ENCODE measurements around the gene PDLIM1. TPM values are rescaled to one million over a fixed set of nuclear protein-coding genes. Genes with fewer than 3 reads are reported as not detected.

Gene PDLIM1
- total and polyA plus RNA-seq, 2 of the 13 experiments (the other 11 are each of a cell fraction or from before 2014, with no cell fraction given), result 119 to 123 TPM

DNA sequence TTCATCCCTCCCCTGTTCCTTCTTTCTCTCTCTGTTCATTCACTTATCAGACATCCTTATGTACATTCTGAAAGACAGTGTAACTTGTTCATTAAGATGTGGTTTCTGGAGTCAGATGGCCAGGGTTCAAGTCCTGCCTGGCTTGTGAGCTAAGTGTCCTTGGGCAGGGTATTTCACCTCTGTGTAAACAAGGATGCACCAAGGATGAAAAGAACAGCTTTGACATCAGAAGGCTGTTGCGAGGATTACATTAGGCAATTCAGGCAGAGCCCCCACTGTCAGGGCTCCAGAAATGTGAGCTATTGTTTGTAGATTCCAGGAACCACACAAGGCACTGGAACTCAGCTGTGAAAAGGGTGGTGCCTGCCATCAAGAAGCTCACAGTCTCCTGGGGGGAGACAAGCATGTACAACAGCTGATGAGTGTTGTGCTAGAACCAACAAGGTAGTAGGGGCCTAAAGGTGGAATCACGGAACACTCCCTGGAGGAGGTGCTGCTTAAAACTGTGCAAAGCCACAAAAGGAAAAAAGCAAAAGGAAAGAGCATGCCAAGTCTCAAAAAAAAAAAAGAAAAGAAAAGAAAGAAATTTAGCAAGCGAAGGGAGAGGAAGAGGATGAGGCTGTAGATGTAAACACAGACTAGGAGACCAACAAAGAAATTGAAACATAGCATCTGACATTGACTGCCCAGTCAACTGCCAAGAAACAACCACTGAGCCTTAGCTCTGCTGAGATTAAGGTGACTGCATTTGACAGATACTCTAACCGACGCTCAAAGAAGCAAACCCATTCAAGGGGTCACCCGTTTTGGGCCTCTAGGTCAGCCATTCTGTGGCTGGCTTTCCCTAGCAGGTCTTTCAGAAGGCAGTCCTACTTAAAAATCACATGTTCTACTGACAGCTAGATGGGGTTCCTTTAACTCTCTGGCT lies 12.5 kb downstream of the PDLIM1 start (continued):
- TF ChIP-seq, protein P1, sequence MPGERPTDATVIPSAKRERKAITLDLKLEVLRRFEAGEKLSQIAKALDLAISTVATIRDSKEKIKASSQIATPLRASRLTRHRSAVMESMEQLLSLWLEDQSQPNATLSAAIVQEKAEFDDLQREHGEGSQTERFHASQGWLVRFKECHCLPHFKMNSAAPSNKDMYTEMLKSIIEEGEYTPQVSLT (CRISPR knock-in tag; IDR thresholded peaks at IDR 0.05; ENCODE audit: borderline replicate concordance, low read depth), result no peak
- peak; percentile 91 for TF ChIP-seq TBX2 (CRISPR knock-in tag; IDR thresholded peaks at IDR 0.05; ENCODE audit: borderline replicate concordance)
- no peak for TF ChIP-seq RAD51 (IDR thresholded peaks at IDR 0.05; ENCODE audit: borderline replicate concordance)
- TF ChIP-seq ZNF629 (CRISPR knock-in tag; conservative IDR thresholded peaks at IDR 0.05), result peak; percentile 32; the same call in 1 of the 2 replicates
- 0 out of 2 replicates have a peak, but pooled peaks have one; percentile 41 for TF ChIP-seq ZNF547 (CRISPR knock-in tag; IDR thresholded peaks at IDR 0.05)
- TF ChIP-seq, protein P2, sequence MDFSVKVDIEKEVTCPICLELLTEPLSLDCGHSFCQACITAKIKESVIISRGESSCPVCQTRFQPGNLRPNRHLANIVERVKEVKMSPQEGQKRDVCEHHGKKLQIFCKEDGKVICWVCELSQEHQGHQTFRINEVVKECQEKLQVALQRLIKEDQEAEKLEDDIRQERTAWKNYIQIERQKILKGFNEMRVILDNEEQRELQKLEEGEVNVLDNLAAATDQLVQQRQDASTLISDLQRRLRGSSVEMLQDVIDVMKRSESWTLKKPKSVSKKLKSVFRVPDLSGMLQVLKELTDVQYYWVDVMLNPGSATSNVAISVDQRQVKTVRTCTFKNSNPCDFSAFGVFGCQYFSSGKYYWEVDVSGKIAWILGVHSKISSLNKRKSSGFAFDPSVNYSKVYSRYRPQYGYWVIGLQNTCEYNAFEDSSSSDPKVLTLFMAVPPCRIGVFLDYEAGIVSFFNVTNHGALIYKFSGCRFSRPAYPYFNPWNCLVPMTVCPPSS (IDR thresholded peaks at IDR 0.05), result no peak
- no peak for TF ChIP-seq ZNF484 (CRISPR knock-in tag; IDR thresholded peaks at IDR 0.05; ENCODE audit: borderline replicate concordance, low read depth)
- TF ChIP-seq NBN (conservative IDR thresholded peaks at IDR 0.05), result no peak
- TF ChIP-seq ZNF747 (CRISPR knock-in tag; IDR thresholded peaks at IDR 0.05; ENCODE audit: borderline replicate concordance), result peak; percentile 69; the same call in 1 of the 2 replicates
- TF ChIP-seq ZSCAN29 (CRISPR knock-in tag; conservative IDR thresholded peaks at IDR 0.05), result 0 out of 2 replicates have a peak, but pooled peaks have one; percentile 39
- TF ChIP-seq GATAD1 (CRISPR knock-in tag; IDR thresholded peaks at IDR 0.05), result peak; percentile 62
- TF ChIP-seq HOXA7 (CRISPR knock-in tag; IDR thresholded peaks at IDR 0.05), result no peak
- TF ChIP-seq CREM (IDR thresholded peaks at IDR 0.05), result peak; percentile 93
- no peak for TF ChIP-seq CREM (CRISPR knock-in tag; IDR thresholded peaks at IDR 0.05)
- no peak for TF ChIP-seq GABPA (IDR thresholded peaks at IDR 0.05; ENCODE audit: low read depth, low read length)
- no peak for TF ChIP-seq GABPA (CRISPR knock-in tag; IDR thresholded peaks at IDR 0.05; ENCODE audit: low read depth)
- peak; percentile 83 for TF ChIP-seq SP5 (CRISPR knock-in tag; IDR thresholded peaks at IDR 0.05; ENCODE audit: borderline replicate concordance, low read depth)
- TF ChIP-seq, protein P3, sequence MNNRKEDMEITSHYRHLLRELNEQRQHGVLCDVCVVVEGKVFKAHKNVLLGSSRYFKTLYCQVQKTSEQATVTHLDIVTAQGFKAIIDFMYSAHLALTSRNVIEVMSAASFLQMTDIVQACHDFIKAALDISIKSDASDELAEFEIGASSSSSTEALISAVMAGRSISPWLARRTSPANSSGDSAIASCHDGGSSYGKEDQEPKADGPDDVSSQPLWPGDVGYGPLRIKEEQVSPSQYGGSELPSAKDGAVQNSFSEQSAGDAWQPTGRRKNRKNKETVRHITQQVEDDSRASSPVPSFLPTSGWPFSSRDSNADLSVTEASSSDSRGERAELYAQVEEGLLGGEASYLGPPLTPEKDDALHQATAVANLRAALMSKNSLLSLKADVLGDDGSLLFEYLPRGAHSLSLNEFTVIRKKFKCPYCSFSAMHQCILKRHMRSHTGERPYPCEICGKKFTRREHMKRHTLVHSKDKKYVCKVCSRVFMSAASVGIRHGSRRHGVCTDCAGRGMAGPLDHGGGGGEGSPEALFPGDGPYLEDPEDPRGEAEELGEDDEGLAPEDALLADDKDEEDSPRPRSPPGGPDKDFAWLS (CRISPR knock-in tag; IDR thresholded peaks at IDR 0.05; ENCODE audit: borderline replicate concordance), result no peak
- TF ChIP-seq, protein P4, sequence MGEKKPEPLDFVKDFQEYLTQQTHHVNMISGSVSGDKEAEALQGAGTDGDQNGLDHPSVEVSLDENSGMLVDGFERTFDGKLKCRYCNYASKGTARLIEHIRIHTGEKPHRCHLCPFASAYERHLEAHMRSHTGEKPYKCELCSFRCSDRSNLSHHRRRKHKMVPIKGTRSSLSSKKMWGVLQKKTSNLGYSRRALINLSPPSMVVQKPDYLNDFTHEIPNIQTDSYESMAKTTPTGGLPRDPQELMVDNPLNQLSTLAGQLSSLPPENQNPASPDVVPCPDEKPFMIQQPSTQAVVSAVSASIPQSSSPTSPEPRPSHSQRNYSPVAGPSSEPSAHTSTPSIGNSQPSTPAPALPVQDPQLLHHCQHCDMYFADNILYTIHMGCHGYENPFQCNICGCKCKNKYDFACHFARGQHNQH (CRISPR knock-in tag; IDR thresholded peaks at IDR 0.05), result peak; percentile 82; the same call in 1 of the 2 replicates
- no peak for TF ChIP-seq U2AF2 (IDR thresholded peaks at IDR 0.05; ENCODE audit: low read depth, low read length)
- no peak for TF ChIP-seq SNAPC2 (CRISPR knock-in tag; IDR thresholded peaks at IDR 0.05)
- no peak for TF ChIP-seq ZNF567 (CRISPR knock-in tag; IDR thresholded peaks at IDR 0.05; ENCODE audit: borderline replicate concordance)
- no peak for TF ChIP-seq ZNF367 (CRISPR knock-in tag; IDR thresholded peaks at IDR 0.05; ENCODE audit: borderline replicate concordance)
- no peak for TF ChIP-seq CENPT (CRISPR knock-in tag; IDR thresholded peaks at IDR 0.05; ENCODE audit: low read depth)
- TF ChIP-seq CBX5 (CRISPR knock-in tag; IDR thresholded peaks at IDR 0.05; ENCODE audit: borderline replicate concordance), result peak; percentile 91; the same call in 1 of the 2 replicates
- TF ChIP-seq ZNF792 (CRISPR knock-in tag; IDR thresholded peaks at IDR 0.05), result peak; percentile 78
